HepG2 (cell line): ENCODE measurements around the gene PRR36. TPM values are rescaled to one million over a fixed set of nuclear protein-coding genes. Genes with fewer than 3 reads are reported as not detected.

Experiments used
- MAFG ChIP-seq: sonication (generic); formaldehyde crosslinking; IDR thresholded peaks from 2 replicates; pipeline ENCODE4 v1.5.1; 2020; ENCODE audit warnings: mild to moderate bottlenecking, missing genetic modification reagents
- MLXIP ChIP-seq: sonication (generic); formaldehyde crosslinking; IDR thresholded peaks from 2 replicates; pipeline ENCODE4 v1.9.0; 2021; ENCODE audit warnings: missing genetic modification reagents, borderline replicate concordance
- MYNN ChIP-seq: sonication (generic); formaldehyde crosslinking; IDR thresholded peaks from 2 replicates; pipeline ENCODE4 v1.4.0; 2020; ENCODE audit warnings: mild to moderate bottlenecking, low read depth, missing genetic modification reagents
- NFIC ChIP-seq: IDR thresholded peaks from 2 replicates; pipeline ENCODE4 v1.6.1; 2012; ENCODE audit warnings: mild to moderate bottlenecking, low read length, inconsistent platforms
- ONECUT2 ChIP-seq: sonication (generic); formaldehyde crosslinking; IDR thresholded peaks from 2 replicates; pipeline ENCODE4 v1.4.0; 2020; ENCODE audit warnings: missing genetic modification reagents
- PATZ1 ChIP-seq: sonication (generic); formaldehyde crosslinking; IDR thresholded peaks from 2 replicates; pipeline ENCODE4 v1.4.0; 2020; ENCODE audit warnings: missing genetic modification reagents
- PITX1 ChIP-seq: sonication (generic); formaldehyde crosslinking; IDR thresholded peaks from 2 replicates; pipeline ENCODE4 v1.5.1; 2020; ENCODE audit warnings: mild to moderate bottlenecking, missing genetic modification reagents
- TRIM24 ChIP-seq: sonication (generic); formaldehyde crosslinking; IDR thresholded peaks from 2 replicates; pipeline ENCODE4 v1.8.0; 2022; ENCODE audit warnings: mild to moderate bottlenecking, missing genetic modification reagents
- ZFP90 ChIP-seq: sonication (generic); formaldehyde crosslinking; IDR thresholded peaks from 2 replicates; pipeline ENCODE4 v1.8.0; 2022; ENCODE audit warnings: missing genetic modification reagents, mild to moderate bottlenecking, inconsistent platforms, borderline replicate concordance
- ZNF503 ChIP-seq: sonication (generic); formaldehyde crosslinking; IDR thresholded peaks from 2 replicates; pipeline ENCODE4 v1.4.0; 2020; ENCODE audit warnings: missing genetic modification reagents
- ZNF512 ChIP-seq: sonication (generic); formaldehyde crosslinking; IDR thresholded peaks from 2 replicates; pipeline ENCODE4 v1.4.0; 2020; ENCODE audit warnings: mild to moderate bottlenecking, missing genetic modification reagents
- ZNF552 ChIP-seq: sonication (generic); formaldehyde crosslinking; IDR thresholded peaks from 2 replicates; pipeline ENCODE4 v1.9.0; 2022; ENCODE audit warnings: missing genetic modification reagents, mild to moderate bottlenecking, borderline replicate concordance
- ZNF557 ChIP-seq: sonication (generic); formaldehyde crosslinking; IDR thresholded peaks from 2 replicates; pipeline ENCODE4 v1.4.0; 2020; ENCODE audit warnings: missing genetic modification reagents
- ZNF564 ChIP-seq: sonication (generic); formaldehyde crosslinking; IDR thresholded peaks from 2 replicates; pipeline ENCODE4 v1.8.1; 2023; ENCODE audit warnings: mild to moderate bottlenecking, missing genetic modification reagents
- ZNF570 ChIP-seq: sonication (generic); formaldehyde crosslinking; IDR thresholded peaks from 2 replicates; pipeline ENCODE4 v1.4.0; 2020; ENCODE audit warnings: mild to moderate bottlenecking, missing genetic modification reagents, borderline replicate concordance
- ZNF574 ChIP-seq: sonication (generic); formaldehyde crosslinking; IDR thresholded peaks from 2 replicates; pipeline ENCODE4 v1.4.0; 2020; ENCODE audit warnings: missing genetic modification reagents
- polyA plus RNA-seq, 8 experiments: library from polyadenylated mRNA; depleted of rRNA in 3 of 8; stranded (reverse) in 7 of 8; unstranded in 1 of 8; fragments of >200 nt; fragmentation: Illumina TruSeq in 4 of 8; extraction: Trizol in 4 of 8; gene quantifications; 2 replicates each; pipeline versions ENCODE4 v1.2.1 to v1.2.3, GENCODE V29; 2011 to 2016; ENCODE audit warnings: low read depth in 4 of 8, missing spikeins in 1 of 8, mixed read lengths in 1 of 8; ENCODE audit not compliant: insufficient read depth in 1 of 8
- total RNA-seq, 5 experiments: library from RNA; depleted of rRNA; stranded (reverse); fragments of >200 nt; fragmentation: Illumina TruSeq; extraction: Trizol; gene quantifications; 2 replicates each; pipeline ENCODE4 v1.2.3, GENCODE V29; 2016; ENCODE audit warnings: low read depth in 1 of 5

Gene PRR36
- total and polyA plus RNA-seq, 2 of the 13 experiments (the other 11 are each of a cell fraction or from before 2014, with no cell fraction given), result 0.07 to 0.17 TPM

- peak; percentile 74 for TF ChIP-seq ZNF503 (CRISPR knock-in tag)
- peak; percentile 88; the same call in 1 of the 2 replicates for TF ChIP-seq ZFP90 (CRISPR knock-in tag)
- TF ChIP-seq ZNF574 (CRISPR knock-in tag), result peak; percentile 87
- peak; percentile 71; the same call in 1 of the 2 replicates for TF ChIP-seq ZNF564 (CRISPR knock-in tag)
- 0 out of 2 replicates have a peak, but pooled peaks have one; percentile 77 for TF ChIP-seq ZNF570 (CRISPR knock-in tag)
- TF ChIP-seq MYNN, result no peak
- peak; percentile 63; the same call in 1 of the 2 replicates for TF ChIP-seq ZNF552
- no peak for TF ChIP-seq TRIM24 (CRISPR knock-in tag)
- TF ChIP-seq ONECUT2 (CRISPR knock-in tag), result peak; percentile 98
- peak; percentile 73 for TF ChIP-seq PITX1 (CRISPR knock-in tag)
- no peak for TF ChIP-seq MAFG (CRISPR knock-in tag)
- 0 out of 2 replicates have a peak, but pooled peaks have one; percentile 64 for TF ChIP-seq MLXIP (CRISPR knock-in tag)
- no peak for TF ChIP-seq ZNF512 (CRISPR knock-in tag)
- TF ChIP-seq PATZ1 (CRISPR knock-in tag), result peak; percentile 91
- TF ChIP-seq NFIC, result no peak
- TF ChIP-seq ZNF557 (CRISPR knock-in tag), result peak; percentile 81
Observed at GRCh38 chr19:7852851-7853769, 21.1 kb downstream of the PRR36 start (continued).
